HEK293T (cell line): ENCODE results near the gene METTL2B.

ENCODE experiments used
- CTCF ChIA-PET: fragments of 350-600 bp; formaldehyde crosslinking; extraction: SDS; loops from one replicate; lab custom pipeline; 2021; ENCODE audit warnings: antibody characterized with exemption, inconsistent platforms; lab: Yijun Ruan, JAX
- POLR2A ChIA-PET: fragments of 350-600 bp; formaldehyde crosslinking; extraction: SDS; loops from one replicate; lab custom pipeline; 2020; ENCODE audit warnings: antibody characterized with exemption, inconsistent platforms; lab: Yijun Ruan, JAX
- DNase-seq: peaks from one replicate; pipeline ENCODE4 v3.0.0; 2012; ENCODE audit warnings: mixed read lengths; ENCODE audit errors: extremely low spot score
- ARNT ChIP-seq: fragments of 450-650 bp; IDR thresholded peaks from 2 replicates; pipeline ENCODE4 v1.6.1; 2017; ENCODE audit warnings: mild to moderate bottlenecking
- BHLHE40 ChIP-seq: fragments of 450-650 bp; IDR thresholded peaks from 2 replicates; pipeline ENCODE4 v1.6.1; 2016; ENCODE audit warnings: mild to moderate bottlenecking, moderate library complexity, borderline replicate concordance
- CTBP1 ChIP-seq: fragments of 450-650 bp; IDR thresholded peaks from 2 replicates; pipeline ENCODE4 v1.6.1; 2016; ENCODE audit warnings: borderline replicate concordance
- ELF4 ChIP-seq: fragments of 450-650 bp; IDR thresholded peaks from 2 replicates; pipeline ENCODE4 v1.6.1; 2017; ENCODE audit warnings: antibody characterized with exemption
- FOXA1 ChIP-seq: fragments of 450-650 bp; IDR thresholded peaks from 2 replicates; pipeline ENCODE4 v1.6.1; 2016; ENCODE audit warnings: mild to moderate bottlenecking
- FOXK2 ChIP-seq: fragments of 450-650 bp; IDR thresholded peaks from 2 replicates; pipeline ENCODE4 v1.6.1; 2016; ENCODE audit warnings: mild to moderate bottlenecking
- FOXM1 ChIP-seq: fragments of 450-650 bp; IDR thresholded peaks from 2 replicates; pipeline ENCODE4 v1.6.1; 2017; ENCODE audit warnings: mild to moderate bottlenecking, borderline replicate concordance
- HDGF ChIP-seq: fragments of 450-650 bp; IDR thresholded peaks from 2 replicates; pipeline ENCODE4 v1.6.1; 2017; ENCODE audit warnings: antibody characterized with exemption, borderline replicate concordance
- L3MBTL2 ChIP-seq: fragments of 450-650 bp; conservative IDR thresholded peaks from 2 replicates; pipeline ENCODE4 v1.6.1; 2016; ENCODE audit warnings: mild to moderate bottlenecking
- LEF1 ChIP-seq: fragments of 450-650 bp; IDR thresholded peaks from 2 replicates; pipeline ENCODE4 v1.6.1; 2017; ENCODE audit warnings: mild to moderate bottlenecking, borderline replicate concordance
- NFRKB ChIP-seq: fragments of 450-650 bp; IDR thresholded peaks from 2 replicates; pipeline ENCODE4 v1.6.1; 2016; ENCODE audit warnings: mild to moderate bottlenecking, moderate library complexity
- SP1 ChIP-seq: fragments of 450-650 bp; IDR thresholded peaks from 2 replicates; pipeline ENCODE4 v1.6.1; 2017
- SUZ12 ChIP-seq: fragments of 450-650 bp; IDR thresholded peaks from 2 replicates; pipeline ENCODE4 v1.6.1; 2016; ENCODE audit warnings: mild to moderate bottlenecking
- TARDBP ChIP-seq: fragments of 450-650 bp; IDR thresholded peaks from 2 replicates; pipeline ENCODE4 v1.6.1; 2016
- ZNF384 ChIP-seq: fragments of 450-650 bp; IDR thresholded peaks from 2 replicates; pipeline ENCODE4 v1.6.1; 2016
- TF ChIP-seq, protein P1 (sequence below): fragments of 450-650 bp; IDR thresholded peaks from 2 replicates; pipeline ENCODE4 v1.6.1; 2016

The METTL2B gene, protein sequence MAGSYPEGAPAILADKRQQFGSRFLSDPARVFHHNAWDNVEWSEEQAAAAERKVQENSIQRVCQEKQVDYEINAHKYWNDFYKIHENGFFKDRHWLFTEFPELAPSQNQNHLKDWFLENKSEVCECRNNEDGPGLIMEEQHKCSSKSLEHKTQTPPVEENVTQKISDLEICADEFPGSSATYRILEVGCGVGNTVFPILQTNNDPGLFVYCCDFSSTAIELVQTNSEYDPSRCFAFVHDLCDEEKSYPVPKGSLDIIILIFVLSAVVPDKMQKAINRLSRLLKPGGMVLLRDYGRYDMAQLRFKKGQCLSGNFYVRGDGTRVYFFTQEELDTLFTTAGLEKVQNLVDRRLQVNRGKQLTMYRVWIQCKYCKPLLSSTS

GRCh38 chr7:128476402-128477335 lies at the start of gene METTL2B:
METTL2B (plus strand) TSS chr7:128476748; CDS start chr7:128476766, 18 bp downstream.
- ChIA-PET POLR2A (interaction anchor here (0.7 to 1.4 kb wide), 5 partner anchors 23 to 262 kb away, joined by 3 to 4 read pairs (median 3); partner anchors contain the start of gene CALU), CTCF (interaction anchor here (0.5 to 1.0 kb wide), 3 partner anchors 16 to 49 kb away, joined by 3 to 4 read pairs (median 3); no protein-coding TSS in a partner anchor)
- DNase-seq, result peak; percentile 77
- TF ChIP-seq L3MBTL2, result peak; percentile 95

- TF ChIP-seq HDGF, result no peak
- TF ChIP-seq FOXM1, result no peak
- TF ChIP-seq NFRKB, result no peak
- TF ChIP-seq LEF1, result no peak
- no peak for TF ChIP-seq ZNF384
- TF ChIP-seq CTBP1, result no peak
- TF ChIP-seq ARNT, result no peak
- no peak for TF ChIP-seq BHLHE40
- TF ChIP-seq, protein P1, sequence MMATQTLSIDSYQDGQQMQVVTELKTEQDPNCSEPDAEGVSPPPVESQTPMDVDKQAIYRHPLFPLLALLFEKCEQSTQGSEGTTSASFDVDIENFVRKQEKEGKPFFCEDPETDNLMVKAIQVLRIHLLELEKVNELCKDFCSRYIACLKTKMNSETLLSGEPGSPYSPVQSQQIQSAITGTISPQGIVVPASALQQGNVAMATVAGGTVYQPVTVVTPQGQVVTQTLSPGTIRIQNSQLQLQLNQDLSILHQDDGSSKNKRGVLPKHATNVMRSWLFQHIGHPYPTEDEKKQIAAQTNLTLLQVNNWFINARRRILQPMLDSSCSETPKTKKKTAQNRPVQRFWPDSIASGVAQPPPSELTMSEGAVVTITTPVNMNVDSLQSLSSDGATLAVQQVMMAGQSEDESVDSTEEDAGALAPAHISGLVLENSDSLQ, result no peak
- TF ChIP-seq ELF4, result no peak
- TF ChIP-seq SUZ12, result no peak
- TF ChIP-seq FOXA1, result no peak
- no peak for TF ChIP-seq SP1
- no peak for TF ChIP-seq FOXK2
- no peak for TF ChIP-seq L3MBTL2
- no peak for TF ChIP-seq TARDBP
- peak; percentile 61 for DNase-seq
- CTCF ChIA-PET, result interaction anchor here (0.6 to 9.7 kb wide), 22 partner anchors 8 to 453 kb away, joined by 3 to 117 read pairs (median 7); partner anchors contain the start of genes HILPDA, IMPDH1 and RBM28
- POLR2A ChIA-PET, result interaction anchor here (1.6 to 4.5 kb wide), 3 partner anchors 29 to 84 kb away, joined by 4 to 21 read pairs (median 13); partner anchors contain the start of genes HILPDA and RBM28
Measured at GRCh38 chr7:128427289-128427891, 49.2 kb upstream of the METTL2B start.

DNA sequence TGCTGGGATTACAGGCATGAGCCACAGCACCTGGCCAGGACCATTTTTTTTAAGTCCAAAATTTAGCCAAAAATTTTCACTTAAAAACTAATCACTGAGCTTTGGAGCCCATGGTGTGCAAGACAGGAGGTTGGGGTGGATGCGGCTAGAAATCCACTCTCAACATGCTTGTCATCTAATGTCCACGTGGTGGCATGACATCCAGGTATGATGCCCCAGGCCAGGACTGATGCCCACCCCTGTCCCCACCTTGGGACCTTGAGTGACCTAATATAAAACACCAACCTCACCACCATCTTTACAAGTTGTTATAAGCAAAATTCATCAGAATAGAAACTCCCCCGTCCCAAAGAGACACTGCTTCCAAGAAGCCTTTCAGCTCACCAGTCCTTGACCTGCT lies 46.3 kb upstream of the METTL2B start:
- DNase-seq, result no peak
- ChIA-PET POLR2A (interaction anchor here (1.6 kb wide), 1 partner anchor 25 kb away, joined by 10 read pairs; the partner anchor contains the start of gene HILPDA), CTCF (interaction anchor here (9.7 kb wide), 1 partner anchor 30 kb away, joined by 117 read pairs; no protein-coding TSS in a partner anchor)
- TF ChIP-seq HDGF, result no peak
- TF ChIP-seq FOXK2, result no peak
- TF ChIP-seq FOXA1, result no peak
- no peak for TF ChIP-seq ZNF384
- no peak for TF ChIP-seq TARDBP
- TF ChIP-seq ARNT, result no peak
- no peak for TF ChIP-seq L3MBTL2
- TF ChIP-seq ELF4, result no peak

DNA sequence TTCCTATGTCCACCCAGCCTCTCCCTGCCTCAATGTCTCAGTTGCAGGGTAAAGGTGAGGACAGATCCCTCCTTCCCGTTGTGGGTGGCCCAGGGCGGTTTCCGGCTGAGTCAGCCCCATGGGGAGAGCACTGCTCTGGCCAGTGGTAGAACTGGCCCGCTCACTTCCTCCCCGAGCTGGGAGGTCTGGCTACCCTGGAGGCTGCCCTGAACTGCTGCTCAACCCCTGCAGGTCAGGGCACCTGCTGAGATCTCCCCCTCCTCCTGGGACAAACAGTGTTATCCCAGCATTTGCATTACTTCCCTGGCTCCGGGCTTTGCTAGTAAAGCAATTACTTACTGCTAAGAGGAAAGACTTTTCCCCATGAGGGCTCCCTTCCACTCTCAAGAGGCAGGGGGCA lies 45.3 kb upstream of the METTL2B start:
- CTCF ChIA-PET, result interaction anchor here (1.0 to 9.7 kb wide), 3 partner anchors 29 to 733 kb away, joined by 3 to 117 read pairs (median 3); no protein-coding TSS in a partner anchor
- TF ChIP-seq FOXA1 (no peak), CTBP1 (no peak), NFRKB (no peak), ARNT (no peak), TARDBP (no peak), FOXM1 (no peak)
- POLR2A ChIA-PET, result interaction anchor here (1.3 kb wide), 1 partner anchor 24 kb away, joined by 6 read pairs; the partner anchor contains the start of gene HILPDA
- DNase-seq, result no peak

DNA sequence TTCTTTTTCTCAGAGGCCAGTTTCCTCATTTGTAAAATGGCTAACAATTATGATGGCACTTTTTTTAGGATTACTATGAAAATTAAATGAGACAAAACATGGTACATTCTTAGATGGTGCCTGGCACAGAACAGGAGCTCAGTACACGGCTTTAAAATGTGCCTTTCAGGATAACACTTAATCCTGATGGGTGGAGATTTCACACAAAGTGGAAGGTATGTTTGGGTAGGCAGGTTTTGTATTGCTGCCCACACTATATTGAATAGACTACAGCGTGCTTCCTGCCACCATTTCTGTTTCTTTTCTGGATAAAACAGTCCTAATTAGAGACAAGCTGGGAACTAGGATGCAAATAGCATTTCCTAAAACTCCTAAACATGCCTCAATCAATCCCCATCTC lies 44.8 kb upstream of the METTL2B start:
- TF ChIP-seq SP1 (no peak), L3MBTL2 (no peak), ZNF384 (no peak), LEF1 (no peak), ARNT (no peak), FOXA1 (no peak), TARDBP (no peak), HDGF (no peak), SUZ12 (no peak)
- ChIA-PET CTCF (interaction anchor here (1.0 to 9.7 kb wide), 3 partner anchors 29 to 732 kb away, joined by 3 to 117 read pairs (median 3); no protein-coding TSS in a partner anchor), POLR2A (interaction anchor here (1.3 kb wide), 1 partner anchor 24 kb away, joined by 6 read pairs; the partner anchor contains the start of gene HILPDA)
- no peak for DNase-seq
